GM21515 (cell line): ENCODE results near the gene TM9SF1.

Experiments used
- ATAC-seq: cut with Tn5 transposase; IDR thresholded peaks from one replicate; pipeline ENCODE4 v1.9.1; 2021; ENCODE audit not compliant: unreplicated experiment

Gene TM9SF1, protein sequence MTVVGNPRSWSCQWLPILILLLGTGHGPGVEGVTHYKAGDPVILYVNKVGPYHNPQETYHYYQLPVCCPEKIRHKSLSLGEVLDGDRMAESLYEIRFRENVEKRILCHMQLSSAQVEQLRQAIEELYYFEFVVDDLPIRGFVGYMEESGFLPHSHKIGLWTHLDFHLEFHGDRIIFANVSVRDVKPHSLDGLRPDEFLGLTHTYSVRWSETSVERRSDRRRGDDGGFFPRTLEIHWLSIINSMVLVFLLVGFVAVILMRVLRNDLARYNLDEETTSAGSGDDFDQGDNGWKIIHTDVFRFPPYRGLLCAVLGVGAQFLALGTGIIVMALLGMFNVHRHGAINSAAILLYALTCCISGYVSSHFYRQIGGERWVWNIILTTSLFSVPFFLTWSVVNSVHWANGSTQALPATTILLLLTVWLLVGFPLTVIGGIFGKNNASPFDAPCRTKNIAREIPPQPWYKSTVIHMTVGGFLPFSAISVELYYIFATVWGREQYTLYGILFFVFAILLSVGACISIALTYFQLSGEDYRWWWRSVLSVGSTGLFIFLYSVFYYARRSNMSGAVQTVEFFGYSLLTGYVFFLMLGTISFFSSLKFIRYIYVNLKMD

DNA sequence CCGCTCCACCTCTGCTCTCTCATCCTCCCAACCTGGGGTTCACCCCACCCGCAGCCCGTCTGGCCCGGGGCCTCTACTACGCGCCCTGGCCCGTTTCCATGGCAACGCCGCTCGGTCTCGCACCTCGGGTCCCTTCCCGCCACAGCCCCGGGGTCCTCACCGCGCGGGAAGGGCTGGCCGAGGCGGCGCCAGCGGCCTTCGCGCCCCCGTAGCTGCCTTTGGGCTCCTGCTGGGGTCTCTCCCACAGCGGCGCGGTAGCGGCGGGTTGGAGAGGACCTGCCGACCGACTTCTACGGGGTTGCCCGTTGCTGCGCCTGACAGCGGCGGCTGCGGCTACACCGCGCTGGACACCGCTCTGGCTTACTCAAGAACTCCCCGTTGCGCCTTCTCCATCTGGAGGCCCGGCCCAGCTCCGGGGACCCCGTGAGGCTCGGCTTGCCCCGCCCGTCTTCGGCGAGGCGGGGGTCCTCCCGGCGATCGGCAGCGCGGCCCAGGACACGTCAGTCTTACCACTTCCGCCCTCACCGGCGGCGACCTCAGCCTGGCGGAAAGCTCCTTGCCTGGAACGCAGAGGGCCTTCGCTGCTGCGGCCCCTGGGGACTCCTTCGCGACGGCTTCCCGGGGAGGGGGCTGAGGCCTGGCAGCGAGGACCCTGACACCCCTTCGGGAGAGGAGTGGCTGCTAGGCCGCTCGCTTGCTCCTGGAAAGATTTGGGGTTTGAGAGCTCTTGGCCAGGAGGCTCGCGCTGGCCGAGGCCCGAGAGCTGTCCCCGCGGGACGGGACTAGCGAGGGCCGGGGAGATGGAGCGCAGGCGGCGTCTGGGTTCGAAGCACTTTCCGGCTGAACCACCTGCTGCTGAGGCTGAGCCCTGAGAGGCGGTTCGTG lies at the start of gene TM9SF1:
TM9SF1 (minus strand) TSS at position 256 of the 885 bp plus-strand sequence. CDS start 422 bp downstream, outside the sequence.
- peak; percentile 78 for ATAC-seq

DNA sequence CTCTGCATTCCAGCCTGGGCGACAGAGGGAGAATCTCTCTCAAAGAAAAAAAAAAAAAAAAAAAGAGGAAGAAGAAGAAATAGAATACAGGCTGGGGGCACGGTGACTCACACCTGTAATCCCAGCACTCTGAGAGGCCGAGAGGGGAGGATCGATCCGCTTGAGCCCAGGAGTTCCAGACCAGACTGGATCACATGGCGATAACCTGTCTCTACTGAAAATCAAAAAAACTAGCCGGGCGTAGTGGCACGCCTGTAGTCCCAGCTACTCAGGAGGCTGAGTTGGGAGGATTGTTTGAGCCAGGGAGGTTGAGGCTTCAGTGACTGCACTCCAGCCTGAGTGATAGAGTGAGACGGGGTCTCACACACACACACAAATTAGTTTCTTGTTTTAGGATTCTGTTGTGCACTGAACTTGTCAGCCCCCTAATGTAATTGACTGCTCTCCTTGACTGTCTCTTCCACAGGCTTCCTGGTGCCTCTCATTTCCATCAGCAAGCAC lies 48.1 kb upstream of the TM9SF1 start:
- ATAC-seq: no peak

DNA sequence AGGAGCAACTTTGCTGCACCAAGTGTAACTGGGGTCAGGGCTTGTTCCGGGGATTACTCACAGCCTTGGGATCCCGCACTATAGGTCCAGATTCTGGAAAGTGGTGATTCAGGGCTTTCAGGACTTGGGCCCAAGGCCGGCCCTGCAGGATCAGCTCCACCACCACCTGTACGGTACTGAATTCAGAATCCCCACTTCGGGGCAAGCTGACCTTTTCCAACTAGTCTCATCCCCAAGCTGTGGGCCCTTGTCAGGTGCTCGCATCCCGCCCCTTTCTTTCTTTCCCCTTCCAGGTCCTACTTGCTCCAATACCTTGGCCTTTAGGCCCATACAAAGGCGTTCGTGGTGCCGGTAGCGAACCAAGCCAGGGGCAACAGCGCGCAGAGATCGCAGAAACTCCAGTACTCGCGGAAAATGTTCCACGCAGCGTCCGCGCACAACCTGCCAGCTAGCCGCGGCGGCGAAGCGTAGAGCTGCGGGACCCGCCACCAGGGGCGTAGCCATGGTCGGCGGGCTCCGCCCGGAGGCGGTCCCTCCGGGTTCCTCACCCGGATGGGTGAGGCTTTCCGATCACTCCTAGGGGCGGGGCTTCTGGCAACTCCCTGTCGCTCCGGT lies 46.7 kb upstream of the TM9SF1 start:
- peak; percentile 75 for ATAC-seq

DNA sequence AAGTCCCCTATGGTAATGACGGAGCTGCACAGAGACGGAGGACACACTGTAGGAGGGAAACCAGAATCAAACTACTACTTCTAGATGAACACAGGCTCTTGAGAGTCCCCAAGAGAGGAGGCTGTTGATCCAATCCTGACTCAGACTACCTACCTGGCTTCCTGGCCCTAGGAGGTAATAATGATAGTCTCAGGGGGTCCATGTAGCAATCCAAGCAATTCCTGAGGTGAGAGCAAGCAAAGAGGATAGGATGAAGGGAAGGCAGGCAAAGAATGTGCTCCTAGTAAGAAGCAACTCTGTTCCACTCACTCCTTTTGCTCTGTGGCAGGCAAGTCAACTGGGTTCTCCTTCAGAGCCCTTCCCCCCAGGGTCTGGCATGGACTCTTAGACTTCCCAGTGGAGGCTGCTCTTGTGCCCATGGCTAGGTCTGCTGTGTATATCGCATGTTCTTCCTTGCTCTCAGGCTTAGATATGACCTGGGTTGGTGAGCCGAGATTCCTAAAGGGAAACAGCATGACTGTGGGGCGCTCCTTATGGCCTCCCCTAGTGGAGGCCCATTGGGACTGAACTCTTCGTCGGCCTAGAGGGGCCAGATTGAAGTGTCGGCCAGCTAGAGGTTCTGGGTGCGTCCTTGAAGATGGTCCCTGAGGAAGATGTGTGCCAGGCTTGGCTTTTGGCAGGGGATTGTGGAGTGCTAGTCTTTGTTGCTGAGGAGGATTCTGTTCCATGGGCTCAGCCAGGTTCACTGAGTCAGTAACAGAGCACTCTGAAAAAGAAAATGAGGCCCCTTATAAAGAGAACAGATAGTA lies 45.1 kb upstream of the TM9SF1 start:
- no peak for ATAC-seq

DNA sequence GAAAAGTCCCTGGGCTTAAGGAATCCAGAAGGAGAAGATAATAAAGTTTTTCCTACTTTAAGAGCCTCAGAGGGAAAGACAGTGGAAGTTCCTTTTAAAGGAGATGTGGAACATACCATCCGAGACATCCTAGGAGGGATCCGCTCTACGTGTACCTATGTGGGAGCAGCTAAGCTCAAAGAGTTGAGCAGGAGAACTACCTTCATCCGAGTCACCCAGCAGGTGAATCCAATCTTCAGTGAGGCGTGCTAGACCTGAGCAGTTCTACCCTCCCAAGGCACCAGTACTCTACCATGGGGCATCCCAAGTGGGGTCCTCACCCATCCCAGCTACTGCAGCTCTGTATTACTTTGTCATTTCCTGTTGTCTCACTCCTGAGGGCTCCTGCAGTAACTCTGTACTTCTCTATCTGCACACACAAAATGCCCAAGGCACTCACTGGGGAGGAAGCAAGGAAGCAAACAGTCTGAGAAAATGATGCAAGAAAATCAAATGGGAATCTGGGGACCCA lies 43.3 kb upstream of the TM9SF1 start:
- no peak for ATAC-seq

DNA sequence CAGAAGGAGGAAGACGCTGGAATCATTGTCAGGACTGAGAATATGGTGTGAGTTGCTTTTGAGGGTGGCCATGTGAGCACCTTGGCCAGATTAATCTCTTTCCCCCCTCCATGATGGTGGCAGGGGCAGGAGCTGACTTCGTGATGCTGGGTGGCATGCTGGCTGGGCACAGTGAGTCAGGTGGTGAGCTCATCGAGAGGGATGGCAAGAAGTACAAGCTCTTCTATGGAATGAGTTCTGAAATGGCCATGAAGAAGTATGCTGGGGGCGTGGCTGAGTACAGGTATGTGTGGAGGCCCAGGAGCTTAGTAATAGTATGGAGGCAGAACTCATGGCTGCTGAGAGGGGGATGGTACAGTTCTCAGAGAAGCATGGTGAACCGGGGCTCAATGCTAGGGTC lies 42.9 kb upstream of the TM9SF1 start:
- no peak for ATAC-seq

DNA sequence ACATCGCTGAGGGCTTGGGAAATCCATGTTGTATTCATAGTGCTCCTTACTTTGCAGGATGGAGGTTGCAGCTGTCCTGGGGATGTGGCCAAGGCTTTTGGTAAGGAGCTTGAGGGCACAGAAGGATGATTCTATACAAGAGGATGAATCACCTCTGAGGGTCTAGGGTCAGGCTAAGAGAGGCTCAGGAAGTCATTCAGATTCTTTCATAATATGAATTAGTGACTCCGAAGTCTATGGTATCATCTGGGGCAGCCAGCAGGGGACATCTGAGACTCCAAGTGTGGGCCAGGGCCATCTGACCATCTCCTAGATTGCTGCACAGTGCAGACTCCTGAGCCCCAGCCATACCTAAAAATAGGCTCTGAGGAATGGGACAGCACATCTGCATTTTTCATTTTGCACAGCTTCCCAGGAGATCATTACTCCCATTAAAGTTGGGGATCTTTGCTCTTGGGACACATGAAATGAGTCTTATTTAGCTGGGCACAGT lies 42.3 kb upstream of the TM9SF1 start:
- ATAC-seq: no peak

DNA sequence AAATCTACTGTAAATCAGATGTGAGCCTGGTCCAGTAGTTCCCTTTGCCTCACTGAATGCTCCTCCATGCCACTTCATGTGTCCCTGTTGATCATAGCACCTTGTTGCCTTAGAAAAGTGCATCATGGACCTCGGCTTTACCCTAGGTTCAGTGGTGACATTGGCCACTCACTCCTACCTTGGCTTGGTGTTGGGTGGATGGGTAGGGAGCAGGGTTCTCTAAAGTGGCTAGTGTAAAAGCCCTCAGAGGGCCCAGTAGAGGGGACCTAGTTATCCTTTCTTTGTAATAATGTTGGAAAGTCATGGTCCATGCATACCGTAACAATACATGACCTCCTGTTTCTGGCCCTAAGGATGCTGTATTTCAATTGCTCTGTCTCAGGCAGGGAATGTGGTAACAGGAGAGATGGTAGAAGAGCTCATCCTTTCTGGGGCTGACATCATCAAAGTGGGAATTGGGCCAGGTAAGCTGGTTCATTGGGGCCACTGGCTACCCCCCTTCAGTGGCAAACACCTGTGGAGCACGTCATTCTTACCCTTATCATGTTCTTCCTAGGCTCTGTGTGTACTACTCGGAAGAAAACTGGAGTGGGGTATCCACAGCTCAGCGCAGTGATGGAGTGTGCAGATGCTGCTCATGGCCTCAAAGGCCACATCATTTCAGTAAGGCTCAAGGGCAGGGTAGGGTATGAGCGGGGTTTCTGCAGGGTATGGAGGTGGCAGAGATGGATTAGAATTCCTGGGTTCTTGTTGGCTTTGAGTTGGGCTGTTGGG lies 41.6 kb upstream of the TM9SF1 start:
- no peak for ATAC-seq

DNA sequence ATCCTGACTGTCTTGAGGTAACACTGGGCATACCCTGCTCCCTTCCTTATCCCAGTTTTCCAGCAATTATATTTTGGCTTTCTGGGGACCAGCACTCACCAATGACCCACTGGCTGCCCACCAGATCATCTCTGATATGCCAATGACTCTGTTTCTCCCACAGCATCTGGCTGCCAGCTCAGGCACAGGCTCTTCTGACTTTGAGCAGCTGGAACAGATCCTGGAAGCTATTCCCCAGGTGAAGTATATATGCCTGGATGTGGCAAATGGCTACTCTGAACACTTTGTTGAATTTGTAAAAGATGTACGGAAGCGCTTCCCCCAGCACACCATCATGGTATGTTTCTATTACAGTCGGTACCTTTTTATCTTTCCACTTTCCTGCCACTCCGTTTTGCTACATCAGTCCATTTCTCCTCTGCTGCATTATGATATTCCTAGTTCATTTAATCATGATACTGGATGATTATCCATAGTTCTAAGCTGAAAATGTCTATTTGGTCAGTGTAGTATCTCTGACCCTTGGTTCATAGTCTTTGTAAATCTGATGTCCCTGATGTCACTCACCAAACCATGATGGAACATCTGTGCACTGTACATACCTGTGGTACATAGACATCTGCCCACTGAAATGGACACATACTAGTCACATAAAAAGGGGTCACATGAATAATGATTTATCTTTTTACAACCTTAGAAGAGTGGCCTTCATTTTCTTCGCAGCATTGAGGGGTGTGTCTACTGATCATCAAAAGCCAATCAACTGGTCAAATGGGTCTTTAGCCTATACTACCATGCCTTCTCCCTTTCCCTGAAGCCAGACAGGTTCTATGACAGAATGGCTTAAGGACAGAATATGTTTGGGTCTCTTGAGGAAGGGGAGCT lies 40.8 kb upstream of the TM9SF1 start:
- ATAC-seq: no peak

DNA sequence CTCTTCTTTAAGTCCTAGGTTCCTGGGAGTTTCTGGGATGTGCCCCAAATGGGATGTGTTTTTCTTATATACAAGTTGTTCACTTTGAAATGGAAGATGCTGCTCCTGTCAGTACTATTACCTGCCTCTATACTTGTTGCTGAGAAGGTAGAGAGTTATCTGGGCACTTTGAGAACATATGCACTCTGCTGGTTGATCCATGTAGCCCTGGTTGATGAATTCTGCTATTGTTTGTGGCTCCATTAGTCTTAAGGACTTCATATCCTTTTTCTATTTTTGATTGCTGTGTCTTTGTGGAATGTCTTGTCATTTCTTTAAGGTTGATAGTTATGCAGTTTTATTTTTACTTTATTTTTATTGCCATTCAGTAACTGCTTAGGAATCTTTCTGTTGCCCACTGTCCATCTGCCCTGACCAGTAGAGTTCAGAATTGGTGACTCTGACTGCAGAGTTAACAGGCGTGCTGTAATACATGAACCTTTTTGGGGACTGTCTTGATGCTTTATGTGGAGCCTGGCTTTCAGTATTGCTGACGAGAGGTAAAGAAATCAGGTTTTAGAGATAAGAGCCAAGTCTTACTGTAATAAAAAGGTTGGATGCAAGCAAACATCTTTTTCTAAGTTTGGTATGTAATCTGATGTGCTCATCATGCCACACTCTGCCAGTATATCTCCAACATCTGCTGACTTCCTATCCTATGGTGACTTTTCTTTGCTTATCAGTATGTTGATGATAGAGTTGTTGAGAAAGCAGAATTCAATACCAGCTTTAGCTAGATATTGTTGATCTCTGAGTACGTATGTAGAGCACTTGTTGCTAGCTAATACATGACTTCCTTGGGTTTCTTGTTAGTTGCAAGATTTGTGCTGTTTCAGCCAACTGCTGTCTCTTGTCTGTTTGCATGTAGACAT lies 39.1 kb upstream of the TM9SF1 start:
- ATAC-seq: no peak

DNA sequence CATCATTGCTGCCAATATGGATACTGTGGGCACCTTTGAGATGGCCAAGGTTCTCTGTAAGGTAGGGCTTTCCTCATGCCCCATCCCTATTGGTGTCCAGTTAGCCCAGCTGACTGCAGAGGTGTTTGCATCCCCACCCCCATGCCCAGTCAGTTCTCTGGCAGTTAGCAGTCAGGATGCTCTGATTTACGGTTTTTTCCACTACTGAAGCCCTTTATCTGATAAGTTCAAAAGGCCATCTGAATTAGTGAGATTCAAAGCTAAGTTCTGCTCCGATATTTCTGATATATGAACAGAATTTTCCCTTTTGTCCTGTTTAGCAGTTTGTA lies 38.3 kb upstream of the TM9SF1 start:
- ATAC-seq: no peak

DNA sequence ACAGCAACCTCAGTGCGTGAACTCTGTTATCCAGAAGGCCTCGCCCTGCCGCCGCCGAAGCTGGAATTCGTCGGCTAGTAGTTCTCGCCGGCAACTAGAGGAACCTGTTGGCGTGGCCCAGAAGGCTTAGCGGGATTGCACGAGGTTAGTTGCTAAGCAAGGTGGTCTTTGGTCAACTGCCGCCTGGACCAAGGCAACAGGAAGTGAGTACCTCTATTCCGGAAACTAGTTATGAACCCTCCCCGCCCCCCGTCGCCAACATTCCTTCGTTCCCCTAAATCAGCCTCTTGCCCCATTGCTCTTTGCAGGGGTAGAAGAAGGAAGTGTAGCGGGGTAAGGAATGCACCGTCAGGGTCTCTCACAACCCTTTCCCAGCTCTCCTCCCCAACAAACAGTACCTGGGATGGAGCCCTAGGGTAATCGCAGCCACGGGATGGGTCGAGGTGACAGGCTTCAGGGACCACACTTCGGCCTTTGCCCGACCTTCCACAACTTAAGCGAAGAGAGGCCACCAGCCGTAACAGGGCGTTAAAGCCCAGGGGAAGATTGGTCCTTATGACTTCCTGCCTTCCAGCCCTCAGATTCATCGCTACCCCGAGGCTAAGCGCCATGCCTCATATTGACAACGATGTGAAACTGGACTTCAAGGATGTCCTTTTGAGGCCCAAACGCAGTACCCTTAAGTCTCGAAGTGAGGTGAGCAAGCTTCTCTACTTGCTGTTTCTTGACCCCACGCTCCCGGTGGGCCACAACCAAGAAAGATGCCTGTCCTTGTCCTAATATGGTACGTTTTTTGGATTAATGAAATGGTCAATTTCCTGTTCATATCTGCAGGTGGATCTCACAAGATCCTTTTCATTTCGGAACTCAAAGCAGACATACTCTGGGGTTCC lies 37.6 kb upstream of the TM9SF1 start, which contains the start of gene GMPR2:
GMPR2 (plus strand) TSS at position 285 of the 893 bp plus-strand sequence; CDS start at position 610, 325 bp downstream.
- ATAC-seq: peak; percentile 56

DNA sequence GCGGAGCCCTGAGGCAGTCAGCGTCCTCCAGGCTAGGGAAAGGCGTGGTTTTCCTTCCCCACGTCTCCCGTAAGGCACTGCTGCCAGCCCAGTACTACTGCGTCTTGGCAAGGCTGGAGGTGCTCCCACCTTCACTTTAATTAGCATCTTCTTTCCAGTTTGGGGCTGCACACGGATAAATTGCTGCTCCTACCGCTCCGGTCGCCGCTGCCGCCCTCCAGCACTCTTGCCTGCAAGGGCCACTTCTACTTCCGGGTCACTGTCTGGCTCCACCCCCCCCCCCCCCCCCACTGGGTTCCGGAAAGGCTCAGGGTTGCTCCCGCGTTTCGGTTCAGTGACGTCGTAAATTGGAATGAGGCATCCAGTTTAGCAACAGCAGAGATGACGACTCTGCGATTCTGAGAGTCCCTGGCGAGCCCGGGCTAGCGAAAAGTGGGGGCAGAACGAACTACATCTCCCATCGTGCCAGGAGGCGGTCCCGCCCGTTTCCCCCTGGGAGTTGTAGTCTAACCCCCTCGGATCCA lies 36.9 kb upstream of the TM9SF1 start, which contains the start of gene NEDD8:
NEDD8 (minus strand) TSS at position 247 of the 524 bp plus-strand sequence; CDS start at position 147, 100 bp downstream.
- peak; percentile 60 for ATAC-seq

DNA sequence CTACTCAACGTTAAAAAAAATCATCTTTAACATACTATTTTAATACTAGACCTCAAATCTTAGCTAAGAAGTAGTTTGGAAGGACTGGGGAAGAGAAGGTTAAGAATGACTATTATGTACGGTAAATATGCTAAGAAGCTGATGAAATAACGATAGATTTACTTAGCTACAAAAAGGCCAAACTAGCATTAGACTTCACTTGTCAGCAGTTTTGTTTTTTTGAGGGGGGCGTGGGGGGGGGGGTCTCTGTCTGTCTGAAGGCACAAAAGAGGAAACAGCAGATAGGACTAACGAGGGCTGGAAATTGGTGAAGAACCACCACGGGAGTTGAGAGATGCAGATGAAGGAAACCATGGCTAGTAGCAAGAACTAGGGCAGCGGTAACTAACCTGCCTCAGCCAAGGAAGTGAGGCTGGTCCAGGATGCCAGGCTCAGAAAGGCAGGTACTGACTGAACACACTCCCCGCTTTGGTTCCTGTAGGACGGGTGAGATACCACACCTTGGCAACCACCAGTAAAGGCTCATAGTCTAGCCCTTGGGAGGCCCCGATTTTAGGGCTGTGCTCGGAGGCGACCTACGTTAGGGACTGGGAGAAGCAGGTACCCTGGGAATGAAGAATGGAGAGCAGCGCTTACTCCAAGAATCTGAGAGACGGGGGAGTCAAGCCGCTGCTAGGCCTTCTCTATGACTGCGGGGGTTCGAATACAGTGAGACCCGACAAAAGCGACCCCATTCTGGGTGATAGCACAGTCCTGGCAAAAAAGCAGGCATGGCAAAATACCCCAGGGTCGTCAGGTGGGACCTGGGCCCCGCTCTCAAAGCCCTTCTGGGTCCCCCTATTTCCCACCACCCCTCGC lies 36.3 kb upstream of the TM9SF1 start:
- ATAC-seq: peak; percentile 9

DNA sequence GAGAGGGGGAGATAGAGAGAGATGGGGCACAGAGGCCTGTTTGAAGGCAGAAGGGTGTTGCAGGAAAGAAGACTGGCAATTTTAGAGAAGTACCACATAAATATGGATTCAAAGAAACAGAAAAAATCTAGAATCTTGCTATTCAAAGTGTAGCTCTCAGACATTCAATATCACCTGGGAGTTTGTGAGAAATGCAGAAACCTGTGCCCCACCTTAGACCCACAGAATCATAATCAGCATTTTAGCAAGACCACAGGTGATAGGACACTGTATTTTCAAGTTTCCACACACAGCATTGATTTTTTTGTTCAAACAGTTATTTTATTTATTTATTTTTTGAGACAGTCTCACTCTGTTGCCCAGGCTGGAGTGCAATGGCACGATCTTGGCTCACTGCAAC lies 33.7 kb upstream of the TM9SF1 start:
- no peak for ATAC-seq
